OCI-LY3 (cell line): ENCODE data around the gene EPAS1.

ENCODE experiments used
- H2AFZ ChIP-seq: fragments of 200-600, 300-600 bp; shearing (Covaris generic); 2 replicates; pipeline ENCODE4 v1.6.0; 2014; ENCODE audit warnings: antibody characterized with exemption, low read depth, low read length
- H3K27ac ChIP-seq: fragments of 200-600, 300-600 bp; sonication (generic); 2 replicates; pipeline ENCODE4 v1.5.1; 2014; ENCODE audit warnings: mild to moderate bottlenecking, low read length, moderate library complexity, mixed read lengths
- H3K27me3 ChIP-seq: fragments of 200-600, 300-600 bp; sonication (generic); 2 replicates; pipeline ENCODE4 v1.6.1; 2014; ENCODE audit warnings: low read depth, low read length, mixed read lengths
- H3K36me3 ChIP-seq: fragments of 200-600, 300-600 bp; sonication (generic); replicated peaks from 2 replicates; pipeline ENCODE3; 2014; ENCODE audit warnings: low read depth, low read length, mixed read lengths
- H3K4me1 ChIP-seq: fragments of 300-600, 200-600 bp; sonication (generic); 2 replicates; pipeline ENCODE4 v1.6.1; 2014; ENCODE audit warnings: low read length, mixed read lengths
- H3K4me2 ChIP-seq: fragments of 200-600, 300-600 bp; sonication (generic); 2 replicates; pipeline ENCODE4 v1.6.1; 2014; ENCODE audit warnings: low read length, mixed read lengths
- H3K4me3 ChIP-seq: fragments of 300-600, 200-600 bp; sonication (generic); 2 replicates; pipeline ENCODE4 v1.5.1; 2014; ENCODE audit warnings: antibody characterized with exemption, mild to moderate bottlenecking, low read length, moderate library complexity
- H3K79me2 ChIP-seq: fragments of 300-600, 200-600 bp; shearing (Covaris generic); 2 replicates; pipeline ENCODE4 v1.6.1; 2014; ENCODE audit warnings: mild to moderate bottlenecking, low read length, mixed read lengths
- H3K9ac ChIP-seq: fragments of 300-600, 200-600 bp; shearing (Covaris generic); 2 replicates; pipeline ENCODE4 v1.6.0; 2014; ENCODE audit warnings: mild to moderate bottlenecking, low read length, moderate library complexity
- H3K9me3 ChIP-seq: fragments of 200-600, 300-600 bp; shearing (Covaris generic); 2 replicates; pipeline ENCODE4 v1.6.1; 2014; ENCODE audit warnings: low read length, mixed read lengths; ENCODE audit not compliant: insufficient read depth
- H4K20me1 ChIP-seq: fragments of 200-600, 300-600 bp; sonication (generic); 2 replicates; pipeline ENCODE4 v1.6.1; 2016; ENCODE audit warnings: low read length, mixed read lengths; ENCODE audit not compliant: insufficient read depth
- EZH2phosphoT487 ChIP-seq: fragments of 200-600 bp; shearing (Covaris generic); IDR thresholded peaks from 2 replicates; pipeline ENCODE4 v1.6.1; 2018; ENCODE audit warnings: antibody characterized with exemption, mixed run types, low read depth
- TF ChIP-seq, protein P1 (sequence below): fragments of 200-600, 300-600 bp; sonication (generic); IDR thresholded peaks from 2 replicates; pipeline ENCODE4 v1.5.1; 2014; ENCODE audit warnings: antibody characterized with exemption, low read length, low read depth

Gene EPAS1

DNA sequence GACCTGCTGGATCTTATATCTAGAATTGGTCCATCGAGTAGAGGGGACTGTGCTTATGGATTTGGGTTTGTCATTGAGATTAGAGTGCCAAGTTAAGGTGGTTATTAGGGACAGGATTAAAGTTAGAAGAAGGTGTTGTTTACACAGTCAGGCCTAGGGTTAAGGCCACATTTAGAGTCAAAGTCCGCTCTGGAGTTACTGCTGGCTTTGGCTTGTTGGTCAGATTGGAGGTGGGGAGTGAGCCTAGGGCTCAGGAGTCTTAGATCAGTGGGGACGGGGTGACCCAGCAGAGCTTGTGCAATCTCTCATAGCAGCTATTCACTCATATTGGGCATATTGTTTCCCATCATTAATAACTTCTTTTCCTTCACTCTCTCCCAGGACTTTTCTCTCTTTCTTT is 13.5 kb upstream of the EPAS1 start:
- Histone ChIP-seq H3K4me1 (no peaks in the 10 kb centered on the region), H3K9ac (no peak overlapping the region), H3K27ac (no peak overlapping the region), H4K20me1 (no peaks in the 10 kb centered on the region), H2AFZ (no peak overlapping the region), H3K9me3 (no peaks in the 10 kb centered on the region), H3K4me2 (no peak overlapping the region), H3K4me3 (no peak overlapping the region), H3K36me3 (no peaks in the 10 kb centered on the region), H3K79me2 (no peaks in the 10 kb centered on the region), H3K27me3 (peaks cover 25% of the 10 kb centered on the region)
- TF ChIP-seq EZH2phosphoT487, result no peak
- TF ChIP-seq, protein P1, sequence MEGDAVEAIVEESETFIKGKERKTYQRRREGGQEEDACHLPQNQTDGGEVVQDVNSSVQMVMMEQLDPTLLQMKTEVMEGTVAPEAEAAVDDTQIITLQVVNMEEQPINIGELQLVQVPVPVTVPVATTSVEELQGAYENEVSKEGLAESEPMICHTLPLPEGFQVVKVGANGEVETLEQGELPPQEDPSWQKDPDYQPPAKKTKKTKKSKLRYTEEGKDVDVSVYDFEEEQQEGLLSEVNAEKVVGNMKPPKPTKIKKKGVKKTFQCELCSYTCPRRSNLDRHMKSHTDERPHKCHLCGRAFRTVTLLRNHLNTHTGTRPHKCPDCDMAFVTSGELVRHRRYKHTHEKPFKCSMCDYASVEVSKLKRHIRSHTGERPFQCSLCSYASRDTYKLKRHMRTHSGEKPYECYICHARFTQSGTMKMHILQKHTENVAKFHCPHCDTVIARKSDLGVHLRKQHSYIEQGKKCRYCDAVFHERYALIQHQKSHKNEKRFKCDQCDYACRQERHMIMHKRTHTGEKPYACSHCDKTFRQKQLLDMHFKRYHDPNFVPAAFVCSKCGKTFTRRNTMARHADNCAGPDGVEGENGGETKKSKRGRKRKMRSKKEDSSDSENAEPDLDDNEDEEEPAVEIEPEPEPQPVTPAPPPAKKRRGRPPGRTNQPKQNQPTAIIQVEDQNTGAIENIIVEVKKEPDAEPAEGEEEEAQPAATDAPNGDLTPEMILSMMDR, result no peak

DNA sequence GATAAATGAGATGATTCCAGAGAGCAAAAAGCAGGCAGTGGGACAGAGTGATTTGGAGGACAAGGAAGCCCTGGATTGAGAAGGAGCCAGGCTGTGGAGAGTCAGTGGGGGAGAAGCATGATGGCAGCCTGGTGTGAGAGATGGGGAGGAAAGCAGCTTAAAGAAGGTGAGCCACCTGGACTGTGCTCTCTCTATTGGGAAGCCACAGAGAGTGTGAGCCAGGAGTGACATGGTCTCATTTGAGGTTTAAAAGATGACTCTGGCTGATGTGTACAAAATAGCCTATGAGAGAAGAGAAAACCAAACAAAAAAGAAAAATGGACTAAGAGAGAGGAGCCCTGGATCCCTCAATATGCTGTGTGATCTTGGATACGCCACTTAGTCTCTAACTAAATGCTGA is 12.9 kb upstream of the EPAS1 start:
- Histone ChIP-seq H3K27ac (no peak overlapping the region), H3K4me2 (no peak overlapping the region), H3K4me1 (no peaks in the 10 kb centered on the region), H3K9me3 (no peaks in the 10 kb centered on the region), H2AFZ (no peak overlapping the region), H3K27me3 (peaks cover 21% of the 10 kb centered on the region), H3K9ac (no peak overlapping the region), H3K4me3 (no peak overlapping the region), H3K36me3 (no peaks in the 10 kb centered on the region), H4K20me1 (no peaks in the 10 kb centered on the region), H3K79me2 (no peaks in the 10 kb centered on the region)
- TF ChIP-seq EZH2phosphoT487, result no peak
- TF ChIP-seq, protein P1, result no peak

DNA sequence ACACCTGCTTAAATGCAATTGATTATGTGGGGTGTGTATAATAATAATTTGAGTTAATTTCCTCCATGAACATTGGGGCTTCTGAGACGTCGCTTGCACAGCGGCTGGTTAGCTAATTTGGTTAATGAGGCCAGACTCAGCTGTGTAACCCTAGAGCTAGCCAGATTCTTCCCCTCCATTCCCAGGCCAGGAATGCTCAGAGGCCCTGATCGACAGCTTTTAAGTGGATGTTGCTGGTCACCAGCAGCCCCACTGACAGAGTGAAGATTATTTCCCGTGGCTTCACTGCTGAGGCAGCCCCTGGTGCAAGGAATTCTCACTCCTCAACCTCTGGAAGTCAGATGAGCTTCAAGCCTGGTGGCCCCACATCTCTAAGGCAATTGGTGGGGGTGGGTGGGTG is 12.4 kb upstream of the EPAS1 start:
- Histone ChIP-seq H3K79me2 (no peaks in the 10 kb centered on the region), H3K9ac (no peak overlapping the region), H3K27me3 (peaks cover 21% of the 10 kb centered on the region), H3K9me3 (no peaks in the 10 kb centered on the region), H3K36me3 (no peaks in the 10 kb centered on the region), H2AFZ (no peak overlapping the region), H3K4me3 (no peak overlapping the region), H3K4me1 (no peaks in the 10 kb centered on the region), H4K20me1 (no peaks in the 10 kb centered on the region), H3K27ac (no peak overlapping the region), H3K4me2 (no peak overlapping the region)
- TF ChIP-seq, protein P1, result no peak
- TF ChIP-seq EZH2phosphoT487, result no peak

DNA sequence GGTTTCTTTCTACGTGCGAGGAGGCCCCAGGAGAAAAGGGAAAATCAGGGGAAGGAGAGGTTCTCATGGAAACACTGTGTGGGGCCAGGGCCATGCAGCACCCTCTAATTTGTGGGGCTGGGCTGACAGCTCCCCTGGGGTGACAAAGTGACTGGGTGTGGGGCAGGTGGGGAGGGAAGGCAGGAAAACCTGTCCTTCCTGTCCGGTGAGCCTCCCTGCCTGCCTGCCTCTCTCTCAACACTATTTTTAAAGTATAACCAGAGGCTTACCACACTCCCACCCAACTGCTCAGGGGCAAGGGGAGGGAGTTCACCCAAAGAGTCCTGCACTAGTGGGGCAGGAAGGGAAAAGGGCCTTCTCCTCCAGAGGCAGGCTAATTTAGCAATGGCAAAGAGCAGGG is 10.5 kb upstream of the EPAS1 start:
- Histone ChIP-seq H4K20me1 (no peaks in the 10 kb centered on the region), H3K4me2 (no peak overlapping the region), H3K4me1 (no peaks in the 10 kb centered on the region), H3K9ac (no peak overlapping the region), H2AFZ (no peak overlapping the region), H3K9me3 (no peaks in the 10 kb centered on the region), H3K27me3 (peaks cover 20% of the 10 kb centered on the region), H3K79me2 (no peaks in the 10 kb centered on the region), H3K4me3 (no peak overlapping the region), H3K27ac (no peak overlapping the region), H3K36me3 (no peaks in the 10 kb centered on the region)
- TF ChIP-seq, protein P1, result no peak
- no peak for TF ChIP-seq EZH2phosphoT487
